ENCODE data around the gene PPP5C. TPM values are rescaled to one million over a fixed set of nuclear protein-coding genes. Genes with fewer than 3 reads are reported as not detected.

The PPP5C gene
- total and polyA plus RNA-seq, 2 of the 8 experiments (the other 6 are each of a cell fraction or from before 2014, with no cell fraction given): 112 to 156 TPM

DNA sequence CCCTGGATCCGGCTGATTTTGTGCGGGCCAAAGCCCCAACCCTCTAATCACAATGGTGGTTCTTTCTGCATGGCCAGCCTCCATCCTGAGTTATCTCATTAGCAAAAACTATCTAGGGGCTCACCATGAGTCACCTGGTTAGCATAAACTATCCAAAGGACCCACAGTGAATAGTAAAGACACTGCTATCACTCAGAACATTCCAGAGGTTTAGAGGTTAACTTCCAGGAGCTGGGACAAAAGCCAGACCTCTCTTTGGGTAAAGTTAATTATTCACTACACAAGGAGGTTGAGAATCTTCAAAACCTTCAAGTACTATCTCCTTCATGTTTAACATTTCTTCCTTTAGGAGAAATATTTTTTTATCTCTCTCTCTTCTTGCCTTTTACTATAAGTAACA is 18.8 kb upstream of the PPP5C start:
- CTCF ChIA-PET (ENCODE audit: partially characterized antibody): no interaction called here
- no peak overlapping the region for H2BK20ac ChIP-seq (ENCODE audit: low read length)

More for the DNA sequence above, 18.8 kb upstream of the PPP5C start:
- H3K4me3 ChIP-seq (ENCODE audit: extremely low read depth in 1 of 4, insufficient read depth in 2 of 4, low read depth in 3 of 4, low read length in 4 of 4): no peak overlapping the region
- no peak overlapping the region for H2AK5ac ChIP-seq (ENCODE audit: low read depth, low read length)
- H2BK12ac ChIP-seq (ENCODE audit: low read depth, low read length): no peak overlapping the region
- DNase-seq (ENCODE audit: low read depth in 1 of 2, low spot score in 2 of 2) (no peak), FAIRE-seq (no peak)
- H3K79me1 ChIP-seq (ENCODE audit: low read depth, low read length): no peaks in the 10 kb centered on the region
- peaks cover 9% of the 10 kb centered on the region; the same call in 1 of the 2 replicates for H3K23me2 ChIP-seq (ENCODE audit: low read depth, low read length)
- POLR2A ChIA-PET (ENCODE audit: partially characterized antibody): interaction anchor here (1.0 kb wide), 1 partner anchor 28 kb away, joined by 3 read pairs; no protein-coding TSS in a partner anchor
- no peaks in the 10 kb centered on the region for H3K27me3 ChIP-seq (replicated peaks in 1 of 4; ENCODE audit: control insufficient read depth in 3 of 4, extremely low read depth in 1 of 4, insufficient read depth in 3 of 4, low read length in 3 of 4)
- H3K36me3 ChIP-seq (ENCODE audit: control insufficient read depth in 2 of 4, insufficient read depth in 4 of 4, low read length in 3 of 4): peaks cover 16 to 66% (median 52%) of the 10 kb centered on the region in 4 experiments
- no peak overlapping the region for H3K23ac ChIP-seq (ENCODE audit: insufficient read length)
- no peaks in the 10 kb centered on the region for H3K79me2 ChIP-seq (ENCODE audit: control insufficient read depth in 1 of 2, insufficient read depth in 2 of 2, low read length in 2 of 2)
- peaks cover 0 to 3% of the 10 kb centered on the region in 2 experiments for H4K20me1 ChIP-seq (replicated peaks in 1 of 2; ENCODE audit: control insufficient read depth in 1 of 2, insufficient read depth in 2 of 2, low read length in 2 of 2)
- WGBS, 2 experiments (ENCODE audit: extremely low coverage in 1 of 2, insufficient coverage in 1 of 2, insufficient read length in 1 of 2, insufficient replicate concordance in 2 of 2, low coverage in 1 of 2, low lambda C conversion rate in 2 of 2, missing lambda C conversion rate in 1 of 2): 87% methylated on average over 2 of the region's 2 CpGs; no CpG with 5 or more reads in 1 of the 2 experiments
- no peak overlapping the region for H2BK120ac ChIP-seq (replicated peaks; ENCODE audit: low read depth, low read length)
- peaks cover 20 to 22% of the 10 kb centered on the region in 2 experiments for H3K9me3 ChIP-seq (ENCODE audit: insufficient read depth in 2 of 2, low read depth in 1 of 2, low read length in 1 of 2)
- H3K4me2 ChIP-seq (ENCODE audit: insufficient read depth in 1 of 2, low read depth in 2 of 2, low read length in 2 of 2): no peak overlapping the region
- no peak overlapping the region for H3K18ac ChIP-seq (ENCODE audit: extremely low read depth, low read length)
- no peak overlapping the region for H4K8ac ChIP-seq (ENCODE audit: extremely low read depth, insufficient read depth, low read length)
- no peak overlapping the region for H4K91ac ChIP-seq (replicated peaks; ENCODE audit: insufficient read length, low read length)
- no peak overlapping the region for H2BK15ac ChIP-seq (ENCODE audit: low read length)
- H3K27ac ChIP-seq (ENCODE audit: low read depth, low read length): no peak overlapping the region
- TF ChIP-seq TAF1 (IDR thresholded peaks at IDR 0.05; ENCODE audit: low read depth, low read length): no peak
- no peak for TF ChIP-seq POLR2AphosphoS5 (IDR thresholded peaks at IDR 0.05; ENCODE audit: low read depth, low read length)
- TF ChIP-seq EGR1 (IDR thresholded peaks at IDR 0.05; ENCODE audit: borderline replicate concordance, low read depth, low read length): no peak
- no peak for TF ChIP-seq ZNF274 (IDR thresholded peaks at IDR 0.05; ENCODE audit: borderline replicate concordance, extremely low read depth, low read length)
- no peak for TF ChIP-seq RAD21 (IDR thresholded peaks at IDR 0.05 in 1 of 2, conservative IDR thresholded peaks at IDR 0.05 in 1 of 2; ENCODE audit: low read depth in 2 of 2, low read length in 2 of 2)
- no peak for TF ChIP-seq PHF8 (conservative IDR thresholded peaks at IDR 0.05; ENCODE audit: low read depth, low read length)
- TF ChIP-seq BRCA1 (IDR thresholded peaks at IDR 0.05; ENCODE audit: low read depth, low read length): no peak
- TF ChIP-seq POLR2A (IDR thresholded peaks at IDR 0.05; ENCODE audit: control extremely low read depth in 1 of 2, low read depth in 2 of 2, low read length in 2 of 2): no peak
- no peak for TF ChIP-seq SUZ12 (IDR thresholded peaks at IDR 0.05; ENCODE audit: low read length)
- no peak for TF ChIP-seq ATF3 (IDR thresholded peaks at IDR 0.05; ENCODE audit: insufficient read depth, low read depth, low read length)
- TF ChIP-seq HDAC6 (IDR thresholded peaks at IDR 0.05; ENCODE audit: low read depth, low read length): no peak
- no peak overlapping the region for H3K14ac ChIP-seq (ENCODE audit: insufficient read length)
- H3K56ac ChIP-seq (replicated peaks; ENCODE audit: insufficient read length, low read depth, low read length): no peak overlapping the region
- no peak overlapping the region for H2AFZ ChIP-seq (ENCODE audit: low read length)
- no peak overlapping the region for H2BK5ac ChIP-seq (ENCODE audit: low read depth, low read length)
- no peak overlapping the region for H4K5ac ChIP-seq (ENCODE audit: insufficient read length, low read depth, low read length)
- no peak overlapping the region for H3K9ac ChIP-seq (replicated peaks in 1 of 4; ENCODE audit: extremely low read depth in 1 of 4, low read depth in 3 of 4, low read length in 3 of 4)
- no peaks in the 10 kb centered on the region for H3K4me1 ChIP-seq (replicated peaks in 1 of 4; ENCODE audit: control insufficient read depth in 3 of 4, insufficient read depth in 4 of 4, low read length in 3 of 4)
- H3K4ac ChIP-seq (replicated peaks; ENCODE audit: insufficient read length, low read depth, low read length): no peak overlapping the region

Data from H1 (cell line).